GM19324 (cell line): ENCODE measurements around the gene HSPA13.
A peak's percentile ranks its signal among the peaks of the same experiment; 100 is the strongest.
"Not testable (repeated sequence)": the region's sequence is repeated elsewhere in the genome, so short reads cannot be mapped to it uniquely, and the experiment has no call there.

Source experiments
- ATAC-seq: cut with Tn5 transposase; IDR thresholded peaks from one replicate; pipeline ENCODE4 v1.9.1; 2021; ENCODE audit warnings: mild to moderate bottlenecking, moderate library complexity; ENCODE audit not compliant: unreplicated experiment, low FRiP score

HSPA13 gene

GRCh38 chr21:14382835-14383595 lies at the start of gene HSPA13:
Gene HSPA13, minus strand, starts transcription at chr21:14383146. Its CDS starts 27 bp downstream, at chr21:14383119.
- ATAC-seq, result peak; percentile 99

- no peak for ATAC-seq
Measured at GRCh38 chr21:14418920-14419319, 36.0 kb upstream of the HSPA13 start.

GRCh38 chr21:14414932-14415508 lies 32.1 kb upstream of the HSPA13 start:
- no peak for ATAC-seq

- no peak for ATAC-seq
Measured at GRCh38 chr21:14405962-14406361, 23.0 kb upstream of the HSPA13 start.

GRCh38 chr21:14405225-14405624 lies 22.3 kb upstream of the HSPA13 start:
- ATAC-seq, result no peak

- no peak for ATAC-seq
Measured at GRCh38 chr21:14403681-14404318, 20.9 kb upstream of the HSPA13 start.

- no peak for ATAC-seq
Measured at GRCh38 chr21:14401217-14401616, 18.3 kb upstream of the HSPA13 start.

GRCh38 chr21:14388282-14388681 lies 5.3 kb upstream of the HSPA13 start:
- ATAC-seq, result no peak

- no peak for ATAC-seq
Measured at GRCh38 chr21:14384453-14384852, 1.5 kb upstream of the HSPA13 start.

- peak; percentile 35 for ATAC-seq
Measured at GRCh38 chr21:14383596-14384180, 742 bp upstream of the HSPA13 start.

- ATAC-seq, result peak; percentile 0
Measured at GRCh38 chr21:14382486-14382834, 486 bp downstream of the HSPA13 start.

- ATAC-seq, result no peak
Measured at GRCh38 chr21:14376854-14377253, 6.1 kb downstream of the HSPA13 start.

GRCh38 chr21:14366998-14367397 lies 15.9 kb downstream of the HSPA13 start:
- ATAC-seq, result no peak

- ATAC-seq, result no peak
Measured at GRCh38 chr21:14361958-14362357, 21.0 kb downstream of the HSPA13 start.

- no peak for ATAC-seq
Measured at GRCh38 chr21:14358775-14359174, 24.2 kb downstream of the HSPA13 start.

GRCh38 chr21:14356746-14357145 lies 26.2 kb downstream of the HSPA13 start:
- ATAC-seq, result no peak

GRCh38 chr21:14354515-14354914 lies 28.4 kb downstream of the HSPA13 start:
- ATAC-seq, result no peak

- ATAC-seq, result no peak
Measured at GRCh38 chr21:14353726-14354125, 29.2 kb downstream of the HSPA13 start.

GRCh38 chr21:14353231-14353630 lies 29.7 kb downstream of the HSPA13 start:
- no peak for ATAC-seq

- not testable (repeated sequence) for ATAC-seq
Measured at GRCh38 chr21:14327346-14327745, 55.6 kb downstream of the HSPA13 start.

- ATAC-seq, result no peak
Measured at GRCh38 chr21:14325595-14325994, 57.4 kb downstream of the HSPA13 start.
